Sciatic nerve (tissue), 2 donors: Measurements from ENCODE around the gene FAM171A1. TPM values are rescaled to one million over a fixed set of nuclear protein-coding genes. Genes with fewer than 3 reads are reported as not detected.

Experiments used
- ATAC-seq: fragments of 200-7000 bp; cut with Tn5 transposase; one replicate; pipeline ENCODE4 v1.9.1; 2020; ENCODE audit warnings: mild to moderate bottlenecking, moderate library complexity
- DNase-seq: peaks from one replicate; pipeline ENCODE4 v3.0.0-alpha.2; 2020; ENCODE audit warnings: low spot score
- intact Hi-C: fragments of 100-400 bp; cut with DNase I; formaldehyde crosslinking; loops from one replicate; pipeline ENCODE4 v1.14.2; 2022
- total RNA-seq: library from RNA; stranded (reverse); fragmentation: NEBNext Ultra II Directional; extraction: Animal tissue kit (Norgen Biotek cat#: 25700); gene quantifications from one replicate; pipeline ENCODE4 v1.2.1, GENCODE V29; 2021
- donor health status: DM: no; HTN: no; CAD: no.
- donor health status: DM: no; HTN: no; CAD: no.

Gene FAM171A1
- total RNA-seq, 1 donor from 2014 or later: 32.6 TPM

DNA sequence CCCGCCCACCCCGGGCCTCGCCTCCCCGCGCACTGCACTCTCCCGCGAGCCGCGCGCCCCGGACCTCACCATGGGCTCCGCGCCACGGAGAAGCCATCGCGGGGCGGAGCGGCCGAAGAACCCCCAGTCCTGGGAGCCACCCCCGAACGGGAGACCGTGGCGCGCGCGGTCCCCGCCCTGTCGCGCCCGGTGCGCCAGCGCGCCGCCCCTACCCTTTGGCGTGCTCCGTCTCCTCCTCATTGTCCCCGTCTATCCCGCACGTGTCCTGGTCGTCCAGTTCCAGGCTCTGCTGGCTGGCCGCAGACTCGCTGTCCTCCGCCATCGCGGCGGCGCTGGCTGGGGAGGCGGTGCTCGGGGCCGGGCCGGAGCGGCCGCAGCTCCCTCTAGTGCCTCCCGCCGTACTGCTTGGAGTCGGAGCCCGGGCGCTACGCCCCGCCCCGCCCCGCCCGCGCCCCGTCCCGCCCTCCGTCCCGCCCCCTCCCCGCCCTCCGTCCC, 202.8 kb downstream of the FAM171A1 start, which contains the start of gene NMT2:
Gene NMT2 (minus strand): TSS at position 403 of the 495 bp plus-strand sequence. CDS start 81 bp downstream, at position 322.
- peak; percentile 93 for DNase-seq
- ATAC-seq: peak; percentile 84
- intact Hi-C loops: no loop called here

DNA sequence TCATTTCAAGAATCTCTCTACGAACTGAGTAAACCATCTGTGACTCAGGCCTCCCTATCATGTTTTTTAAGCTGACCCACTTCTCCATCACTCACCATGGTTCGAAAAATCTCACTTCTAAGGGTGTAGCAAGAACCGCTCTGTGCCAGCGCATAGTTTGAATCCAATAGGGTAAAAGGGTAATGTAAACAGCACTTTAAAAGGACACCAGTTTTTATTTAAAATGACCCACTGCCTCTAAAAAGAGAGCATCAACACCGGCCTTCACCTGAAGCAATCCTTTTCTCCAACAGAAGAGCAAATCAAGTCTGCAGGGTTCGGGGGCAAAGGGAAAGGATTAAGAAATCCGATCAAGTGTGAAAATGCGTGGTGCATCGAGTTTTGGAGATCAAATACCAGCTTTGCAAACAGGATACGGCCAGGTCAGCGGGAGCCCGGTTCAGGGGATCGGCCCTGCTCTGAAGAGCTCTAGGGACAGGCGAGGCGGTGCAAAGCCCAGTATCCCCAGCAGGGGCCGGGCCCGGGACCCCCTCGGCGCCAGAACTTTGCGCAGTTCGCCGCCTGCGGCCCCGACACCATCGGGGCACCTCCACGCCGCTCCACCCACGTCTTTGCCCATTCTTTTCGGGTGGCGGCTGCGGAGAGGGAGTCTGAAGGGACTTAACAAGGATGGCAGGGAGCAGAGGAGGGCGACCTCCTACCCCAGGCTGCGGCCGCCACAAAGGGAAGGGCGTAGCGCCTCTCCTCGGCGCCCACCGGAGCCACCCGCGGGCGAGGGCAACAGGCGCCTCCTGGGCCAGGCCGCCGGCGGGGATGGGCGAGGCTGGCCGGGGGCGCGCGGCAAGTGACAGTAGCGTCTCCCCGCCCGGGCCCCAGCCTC, 203.4 kb downstream of the FAM171A1 start:
- DNase-seq: peak; percentile 72
- peak; percentile 30 for ATAC-seq
- intact Hi-C loops: no loop called here

- intact Hi-C loops: no loop called here
- ATAC-seq (no peak), DNase-seq (no peak)
These were observed 204.8 kb downstream of the FAM171A1 start for GRCh38 chr10:15166325-15166724.

- intact Hi-C loops: no loop called here
- no peak for DNase-seq
- no peak for ATAC-seq
These were observed 207.7 kb downstream of the FAM171A1 start for GRCh38 chr10:15163253-15163828.

Other genes with a start within 250 kb of the FAM171A1 start
- gene NMT2, start 202.6 kb downstream of the FAM171A1 start, total RNA-seq: 29.9 TPM